CD4-positive, alpha-beta T cell (primary cell): ENCODE data around the gene FBXL13. TPM values are rescaled to one million over a fixed set of nuclear protein-coding genes. Genes with fewer than 3 reads are reported as not detected.

Source experiments
- ATAC-seq: fragments of 200-7000 bp; cut with Tn5 transposase; one replicate; pipeline ENCODE4 v1.10.0; 2022; ENCODE audit warnings: mild to moderate bottlenecking; ENCODE audit not compliant: poor library complexity
- CTCF ChIA-PET: fragments of 350-600 bp; sonication (Branson Sonifier 250); formaldehyde crosslinking; loops from one replicate; lab custom pipeline; 2021; ENCODE audit warnings: antibody characterized with exemption, inconsistent platforms; lab: Charles Lee
- POLR2A ChIA-PET: fragments of 350-600 bp; sonication (Branson Sonifier 250); formaldehyde crosslinking; loops from one replicate; lab custom pipeline; 2021; ENCODE audit warnings: antibody characterized with exemption, inconsistent platforms; lab: Charles Lee
- DNase-seq, 14 experiments: peaks; one replicate each; pipeline ENCODE4 v3.0.0-alpha.2; 2013 to 2020; ENCODE audit warnings: mixed read lengths in 2 of 14
- H3K27ac ChIP-seq, 2 donors: one replicate each; pipeline versions ENCODE4 v1.5.1 to v1.7.0; 2013; ENCODE audit warnings: low read length in 2 of 2, low read depth in 1 of 2, mild to moderate bottlenecking in 1 of 2
- H3K27me3 ChIP-seq, 2 experiments: 1 replicate in 1 of 2; 2 replicates in 1 of 2; pipeline versions ENCODE4 v1.6.1 to v1.7.0; 2013; ENCODE audit warnings: low read length in 2 of 2, control low read depth in 1 of 2, mild to moderate bottlenecking in 1 of 2, moderate library complexity in 1 of 2; ENCODE audit not compliant: insufficient read depth in 2 of 2, control insufficient read depth in 1 of 2
- H3K36me3 ChIP-seq: one replicate; pipeline ENCODE4 v1.6.1; 2013; ENCODE audit warnings: low read length, control low read depth; ENCODE audit not compliant: insufficient read depth
- H3K4me1 ChIP-seq: one replicate; pipeline ENCODE4 v1.6.1; 2013; ENCODE audit warnings: low read length, control low read depth; ENCODE audit not compliant: insufficient read depth
- H3K4me3 ChIP-seq: one replicate; pipeline ENCODE4 v1.5.1; 2013; ENCODE audit warnings: mild to moderate bottlenecking, low read length, moderate library complexity
- H3K9me3 ChIP-seq, 2 experiments: 1 replicate in 1 of 2; 2 replicates in 1 of 2; pipeline versions ENCODE4 v1.6.1 to v1.7.0; 2013; ENCODE audit warnings: low read length in 2 of 2, mild to moderate bottlenecking in 2 of 2, control low read depth in 1 of 2, moderate library complexity in 1 of 2; ENCODE audit not compliant: control insufficient read depth in 1 of 2, insufficient read depth in 1 of 2
- H3K27ac Mint-ChIP-seq: one replicate; pipeline ENCODE4 v1.8.0; 2020; ENCODE audit warnings: mixed read lengths
- H3K27me3 Mint-ChIP-seq: one replicate; pipeline ENCODE4 v1.8.0; 2021; ENCODE audit warnings: mixed read lengths
- H3K36me3 Mint-ChIP-seq: one replicate; pipeline ENCODE4 v1.8.0; 2021; ENCODE audit warnings: low read depth, mixed read lengths
- H3K4me1 Mint-ChIP-seq: one replicate; pipeline ENCODE4 v1.8.0; 2021; ENCODE audit warnings: low read depth, mixed read lengths
- H3K4me3 Mint-ChIP-seq: one replicate; pipeline ENCODE4 v1.8.0; 2020; ENCODE audit warnings: mild to moderate bottlenecking, mixed read lengths
- H3K9me3 Mint-ChIP-seq: one replicate; pipeline ENCODE4 v1.8.0; 2020; ENCODE audit warnings: mixed read lengths
- intact Hi-C, 2 experiments: fragments of 100-400 bp; cut with DNase I in 1 of 2; cut with micrococcal nuclease in 1 of 2; formaldehyde crosslinking; loops; one replicate each; pipeline versions ENCODE4 v1.15.1 to v1.9.0; 2023 to 2025; cut with DNase I, micrococcal nuclease
- total RNA-seq, 174 experiments: library from RNA in 2 of 174; stranded (reverse) in 2 of 174; gene quantifications; one replicate each; pipeline ENCODE4 v1.2.3 and lab custom pipeline; 2021 to 2026
- TF ChIP-seq, protein P1 (sequence below): fragments of 200-600 bp; IDR thresholded peaks from one replicate; pipeline ENCODE4 v1.8.0; 2022; ENCODE audit warnings: antibody characterized with exemption, mild to moderate bottlenecking

The FBXL13 gene
- total RNA-seq, 2 experiments from 2014 or later = 0.89 to 1.4 TPM

- DNase-seq (no peak), ATAC-seq (no peak)
- H3K27ac ChIP-seq = no peak overlapping the region
- H3K27ac Mint-ChIP-seq = no peak overlapping the region
- no peak overlapping the region for H3K4me3 ChIP-seq
- no peaks in the 10 kb centered on the region for H3K36me3 ChIP-seq
- H3K4me1 ChIP-seq = no peaks in the 10 kb centered on the region
- H3K27me3 ChIP-seq = no peaks in the 10 kb centered on the region
- TF ChIP-seq, protein P1, sequence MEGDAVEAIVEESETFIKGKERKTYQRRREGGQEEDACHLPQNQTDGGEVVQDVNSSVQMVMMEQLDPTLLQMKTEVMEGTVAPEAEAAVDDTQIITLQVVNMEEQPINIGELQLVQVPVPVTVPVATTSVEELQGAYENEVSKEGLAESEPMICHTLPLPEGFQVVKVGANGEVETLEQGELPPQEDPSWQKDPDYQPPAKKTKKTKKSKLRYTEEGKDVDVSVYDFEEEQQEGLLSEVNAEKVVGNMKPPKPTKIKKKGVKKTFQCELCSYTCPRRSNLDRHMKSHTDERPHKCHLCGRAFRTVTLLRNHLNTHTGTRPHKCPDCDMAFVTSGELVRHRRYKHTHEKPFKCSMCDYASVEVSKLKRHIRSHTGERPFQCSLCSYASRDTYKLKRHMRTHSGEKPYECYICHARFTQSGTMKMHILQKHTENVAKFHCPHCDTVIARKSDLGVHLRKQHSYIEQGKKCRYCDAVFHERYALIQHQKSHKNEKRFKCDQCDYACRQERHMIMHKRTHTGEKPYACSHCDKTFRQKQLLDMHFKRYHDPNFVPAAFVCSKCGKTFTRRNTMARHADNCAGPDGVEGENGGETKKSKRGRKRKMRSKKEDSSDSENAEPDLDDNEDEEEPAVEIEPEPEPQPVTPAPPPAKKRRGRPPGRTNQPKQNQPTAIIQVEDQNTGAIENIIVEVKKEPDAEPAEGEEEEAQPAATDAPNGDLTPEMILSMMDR = no peak
- no peaks in the 10 kb centered on the region for H3K9me3 Mint-ChIP-seq
- no peaks in the 10 kb centered on the region for H3K27me3 Mint-ChIP-seq
- H3K9me3 ChIP-seq = no peaks in the 10 kb centered on the region
- ChIA-PET POLR2A (no interaction called here), CTCF (no interaction called here)
- H3K36me3 Mint-ChIP-seq = no peaks in the 10 kb centered on the region
- H3K4me1 Mint-ChIP-seq = no peaks in the 10 kb centered on the region
- intact Hi-C loops = no loop called here
- no peak overlapping the region for H3K4me3 Mint-ChIP-seq
Measured at GRCh38 chr7:102990642-102991041, 84.0 kb downstream of the FBXL13 start.

DNA sequence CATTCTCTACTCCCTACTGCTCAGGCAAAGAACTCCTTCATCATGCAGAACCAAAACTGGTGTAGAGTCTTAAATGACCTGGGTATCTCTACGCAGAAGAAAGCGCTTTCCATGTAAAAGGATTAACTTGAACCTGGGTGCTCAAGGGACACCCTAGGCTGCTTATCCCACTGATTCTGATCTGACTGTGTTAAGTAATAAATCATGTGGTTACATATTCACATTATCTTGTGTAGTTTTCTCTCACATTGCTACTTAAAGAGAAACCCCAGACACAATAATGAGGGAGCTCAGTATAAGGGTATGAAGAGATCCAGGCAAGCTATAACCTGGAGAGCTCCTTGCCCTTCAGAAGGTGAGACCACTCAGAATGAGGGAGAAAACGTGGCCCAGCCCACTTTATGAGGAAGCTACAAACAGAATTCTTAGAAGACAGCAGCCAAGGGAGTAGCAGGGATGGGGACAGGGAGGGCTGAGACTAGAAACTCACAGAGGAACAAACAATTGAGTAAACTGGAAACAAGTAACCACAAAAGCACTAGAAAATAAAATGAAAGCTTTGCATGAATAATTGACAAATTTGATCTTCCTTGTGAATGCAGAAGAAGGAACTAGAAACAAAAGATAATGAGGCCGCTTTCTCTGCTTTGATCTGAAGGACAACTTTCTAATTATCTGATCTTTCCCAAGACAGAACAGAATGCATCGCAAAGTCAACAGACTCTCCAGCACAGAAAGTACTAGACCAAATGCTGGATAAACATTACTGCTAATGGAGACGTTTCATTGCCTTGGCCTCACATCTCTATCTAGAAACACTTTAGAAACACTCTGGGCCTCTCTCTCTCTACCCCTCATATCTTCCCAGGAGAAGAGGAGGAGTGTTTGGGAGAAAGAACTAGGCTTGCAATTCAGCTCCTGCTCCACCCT, 85.7 kb downstream of the FBXL13 start:
- ChIA-PET POLR2A (no interaction called here), CTCF (no interaction called here)
- DNase-seq (no peak), ATAC-seq (no peak)
- H3K4me3 ChIP-seq = no peak overlapping the region
- Mint-ChIP-seq H3K4me1 (no peaks in the 10 kb centered on the region), H3K9me3 (no peaks in the 10 kb centered on the region), H3K27ac (no peak overlapping the region), H3K4me3 (no peak overlapping the region), H3K36me3 (no peaks in the 10 kb centered on the region), H3K27me3 (no peaks in the 10 kb centered on the region)
- H3K36me3 ChIP-seq = no peaks in the 10 kb centered on the region
- no peak overlapping the region for H3K27ac ChIP-seq
- no peaks in the 10 kb centered on the region for H3K4me1 ChIP-seq
- H3K9me3 ChIP-seq = no peaks in the 10 kb centered on the region
- intact Hi-C loops = no loop called here
- no peaks in the 10 kb centered on the region for H3K27me3 ChIP-seq
- TF ChIP-seq, protein P1 = no peak

DNA sequence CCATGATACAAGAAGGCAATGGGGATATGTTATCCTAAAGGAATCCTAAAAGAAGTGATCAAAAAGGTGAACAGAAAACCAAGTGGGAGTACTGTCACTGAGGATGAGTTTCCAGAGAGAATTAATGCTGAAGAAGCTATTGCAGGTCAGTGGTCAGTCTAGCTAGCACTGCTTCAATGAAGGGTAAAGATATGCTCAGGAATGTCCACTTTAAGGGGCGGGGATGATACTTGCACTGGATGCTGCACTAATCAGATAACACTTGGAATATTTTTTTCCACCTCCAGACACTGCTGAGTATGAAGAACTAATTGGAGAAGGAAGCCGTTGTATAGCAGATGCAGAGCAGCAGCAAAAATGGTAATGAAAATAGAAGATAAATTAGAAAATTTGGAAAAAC, 86.5 kb downstream of the FBXL13 start:
- TF ChIP-seq, protein P1 = no peak
- intact Hi-C loops = no loop called here
- Histone ChIP-seq H3K27me3 (no peaks in the 10 kb centered on the region), H3K27ac (no peak overlapping the region), H3K9me3 (no peaks in the 10 kb centered on the region), H3K36me3 (no peaks in the 10 kb centered on the region), H3K4me1 (no peaks in the 10 kb centered on the region), H3K4me3 (no peak overlapping the region)
- Mint-ChIP-seq H3K9me3 (no peaks in the 10 kb centered on the region), H3K27ac (no peak overlapping the region), H3K4me1 (no peaks in the 10 kb centered on the region), H3K27me3 (no peaks in the 10 kb centered on the region), H3K4me3 (no peak overlapping the region), H3K36me3 (no peaks in the 10 kb centered on the region)
- CTCF ChIA-PET = no interaction called here
- ATAC-seq (no peak), DNase-seq (no peak)
- POLR2A ChIA-PET = no interaction called here
